A549 (cell line): Measurements from ENCODE around the gene RNASE7. TPM values are rescaled to one million over a fixed set of nuclear protein-coding genes. Genes with fewer than 3 reads are reported as not detected.

Source experiments
- ATAC-seq, 2 experiments: fragments of 200-7000 bp in 1 of 2; fragments of >200 bp in 1 of 2; cut with Nextera tagmentation in 1 of 2; cut with Tn5 transposase in 1 of 2; 3 replicates each; pipeline versions ENCODE4 v1.8.0 to v1.9.1; 2018 to 2020; ENCODE audit warnings: mild to moderate bottlenecking in 1 of 2, moderate library complexity in 1 of 2
- CTCF ChIA-PET: fragments of 300-600 bp; sonication (Branson Sonifier 250); formaldehyde crosslinking; extraction: SDS; loops from one replicate; lab custom pipeline; 2021; ENCODE audit warnings: antibody characterized with exemption, inconsistent platforms; lab: Yijun Ruan, JAX
- POLR2A ChIA-PET: fragments of 350-600 bp; formaldehyde crosslinking; extraction: SDS; loops from one replicate; lab custom pipeline; 2021; ENCODE audit warnings: antibody characterized with exemption, inconsistent platforms; lab: Yijun Ruan, JAX
- DNase-seq, 2 experiments: peaks; one replicate each; pipeline versions ENCODE4 v3.0.0 to v3.0.0-alpha.2; 2011 to 2016; ENCODE audit warnings: low read depth in 1 of 2, low spot score in 1 of 2
- FAIRE-seq: peaks from 2 replicates; lab custom pipeline; 2011; peaks lifted over from hg19 to GRCh38; lab: Jason Lieb, UNC
- H3K27ac ChIP-seq, 2 experiments: fragments of >200 bp; sonication (Bioruptor Twin); formaldehyde crosslinking; 3 replicates each; pipeline ENCODE4 v1.5.1; 2016 to 2017
- H3K4me1 ChIP-seq: fragments of >200 bp; sonication (Bioruptor Twin); formaldehyde crosslinking; 3 replicates; pipeline ENCODE4 v1.6.1; 2016
- H3K4me2 ChIP-seq: fragments of >200 bp; sonication (Bioruptor Twin); formaldehyde crosslinking; 3 replicates; pipeline ENCODE4 v1.6.1; 2016
- H3K4me3 ChIP-seq: fragments of >200 bp; sonication (Bioruptor Twin); formaldehyde crosslinking; 3 replicates; pipeline ENCODE4 v1.5.1; 2016
- H3K9me3 ChIP-seq: fragments of >200 bp; sonication (Bioruptor Twin); formaldehyde crosslinking; 3 replicates; pipeline ENCODE4 v1.6.1; 2016
- BCL3 ChIP-seq: fragments of >200 bp; sonication (Bioruptor Twin); formaldehyde crosslinking; IDR thresholded peaks from 3 replicates; pipeline ENCODE4 v1.6.1; 2016
- BHLHE40 ChIP-seq: IDR thresholded peaks from 2 replicates; pipeline ENCODE4 v1.6.1; 2012; ENCODE audit warnings: low read depth, low read length, inconsistent platforms
- CEBPB ChIP-seq, 2 experiments: fragments of >200 bp in 1 of 2; sonication (Bioruptor Twin) in 1 of 2; formaldehyde crosslinking in 1 of 2; IDR thresholded peaks; 2 replicates each; pipeline ENCODE4 v1.6.1; 2012 to 2016
- CHD2 ChIP-seq: fragments of 150-350 bp; IDR thresholded peaks from 2 replicates; pipeline ENCODE4 v1.6.1; 2014; ENCODE audit warnings: low read length; ENCODE audit not compliant: partially characterized antibody
- EP300 ChIP-seq, 2 experiments: fragments of >200 bp; sonication (Bioruptor Twin); formaldehyde crosslinking; IDR thresholded peaks; 2 replicates in 1 of 2; 3 replicates in 1 of 2; pipeline ENCODE4 v1.6.1; 2016 to 2017
- ESRRA ChIP-seq: fragments of 150-350 bp; IDR thresholded peaks from 2 replicates; pipeline ENCODE4 v1.6.1; 2014; ENCODE audit warnings: mild to moderate bottlenecking, low read length, borderline replicate concordance
- HDAC2 ChIP-seq: fragments of 200-600 bp; sonication (generic); IDR thresholded peaks from 2 replicates; pipeline ENCODE4 v1.6.1; 2016
- HES2 ChIP-seq: fragments of >200 bp; sonication (Bioruptor Twin); formaldehyde crosslinking; IDR thresholded peaks from 2 replicates; pipeline ENCODE4 v1.6.1; 2016
- HEYL ChIP-seq: fragments of 250-450 bp; sonication (Bioruptor Pico); IDR thresholded peaks from 2 replicates; pipeline ENCODE4 v1.8.0; 2021; ENCODE audit warnings: mild to moderate bottlenecking, moderate library complexity
- HMGXB4 ChIP-seq: fragments of 250-450 bp; sonication (Bioruptor Pico); IDR thresholded peaks from 2 replicates; pipeline ENCODE4 v1.5.0; 2021; ENCODE audit warnings: mild to moderate bottlenecking, moderate library complexity, borderline replicate concordance
- HOXB13 ChIP-seq: fragments of 250-450 bp; sonication (Bioruptor Pico); IDR thresholded peaks from 2 replicates; pipeline ENCODE4 v1.5.0; 2020; ENCODE audit warnings: low read depth, mild to moderate bottlenecking, moderate library complexity
- JUN ChIP-seq, 2 experiments: fragments of >200 bp; sonication (Bioruptor Twin); formaldehyde crosslinking; IDR thresholded peaks; 2 replicates in 1 of 2; 3 replicates in 1 of 2; pipeline ENCODE4 v1.6.1; 2016 to 2017
- MAFK ChIP-seq: fragments of 450-650 bp; IDR thresholded peaks from 2 replicates; pipeline ENCODE4 v1.6.1; 2014; ENCODE audit not compliant: partially characterized antibody
- MAX ChIP-seq: IDR thresholded peaks from 2 replicates; pipeline ENCODE4 v1.6.1; 2012
- MYC ChIP-seq: IDR thresholded peaks from 2 replicates; pipeline ENCODE4 v1.6.1; 2012; ENCODE audit warnings: mild to moderate bottlenecking, inconsistent platforms, low read length, improper control_type of control experiment, borderline replicate concordance
- NFE2L2 ChIP-seq: fragments of 150-350 bp; conservative IDR thresholded peaks from 2 replicates; pipeline ENCODE4 v1.6.1; 2014; ENCODE audit warnings: low read length
- NPAS2 ChIP-seq: fragments of 250-450 bp; sonication (Bioruptor Pico); IDR thresholded peaks from 2 replicates; pipeline ENCODE4 v1.8.0; 2022; ENCODE audit warnings: mild to moderate bottlenecking, moderate library complexity, borderline replicate concordance
- PBX3 ChIP-seq: IDR thresholded peaks from 2 replicates; pipeline ENCODE4 v1.6.1; 2012
- POLR2AphosphoS2 ChIP-seq: conservative IDR thresholded peaks from 2 replicates; pipeline ENCODE4 v1.6.1; 2012; ENCODE audit warnings: low read length, improper control_type of control experiment, inconsistent platforms
- RARB ChIP-seq: fragments of 250-450 bp; sonication (Bioruptor Pico); IDR thresholded peaks from 2 replicates; pipeline ENCODE4 v1.8.0; 2021; ENCODE audit warnings: mild to moderate bottlenecking, moderate library complexity
- RNF2 ChIP-seq: fragments of 200-600 bp; sonication (generic); IDR thresholded peaks from 2 replicates; pipeline ENCODE4 v1.6.1; 2016; ENCODE audit warnings: low read depth, mild to moderate bottlenecking, antibody characterized with exemption, moderate library complexity, borderline replicate concordance
- SMC3 ChIP-seq: fragments of >200 bp; sonication (Bioruptor Twin); formaldehyde crosslinking; IDR thresholded peaks from 3 replicates; pipeline ENCODE4 v1.6.1; 2018; ENCODE audit warnings: inconsistent platforms
- TFCP2L1 ChIP-seq: fragments of 250-450 bp; sonication (Bioruptor Pico); IDR thresholded peaks from 2 replicates; pipeline ENCODE4 v1.5.0; 2021; ENCODE audit warnings: mild to moderate bottlenecking
- TP53 ChIP-seq: fragments of 250-450 bp; sonication (Bioruptor Pico); IDR thresholded peaks from 2 replicates; pipeline ENCODE4 v1.5.0; 2021; ENCODE audit warnings: mild to moderate bottlenecking, moderate library complexity
- USF2 ChIP-seq: fragments of 450-650 bp; IDR thresholded peaks from 2 replicates; pipeline ENCODE4 v1.6.1; 2014; ENCODE audit warnings: antibody characterized with exemption
- ZC3H11A ChIP-seq: fragments of 450-650 bp; IDR thresholded peaks from 2 replicates; pipeline ENCODE4 v1.6.1; 2014; ENCODE audit warnings: antibody characterized with exemption, mild to moderate bottlenecking
- WGBS: methylation state at CpG from one replicate; pipeline ENCODE4 v1.1.6; 2017; ENCODE audit errors: missing lambda C conversion rate; 5-methylcytosine and 5-hydroxymethylcytosine counted together
- polyA plus RNA-seq, 4 experiments: library from polyadenylated mRNA; depleted of rRNA in 3 of 4; stranded (reverse); fragments of >200 nt; fragmentation: RNase III in 1 of 4; extraction: RNeasy Plus Mini Kit Qiagen cat#74134 plus additional on column Dnase treatment in 1 of 4; gene quantifications; 2 replicates in 3 of 4; 3 replicates in 1 of 4; pipeline ENCODE4 v1.2.3, GENCODE V29; 2011 to 2017

Gene RNASE7
- polyA plus RNA-seq, 2 of the 4 experiments (the other 2 are of a cell fraction): not detected

- POLR2A ChIA-PET: no interaction called here
- H3K27ac ChIP-seq: no peak overlapping the region
- 0 out of 3 replicates have a peak, but pooled peaks cover 3% of the 10 kb centered on the region for H3K4me1 ChIP-seq
- H3K9me3 ChIP-seq: no peaks in the 10 kb centered on the region
- no peak for DNase-seq
- TF ChIP-seq CEBPB (IDR thresholded peaks at IDR 0.05) (no peak), MAX (no peak), RARB (CRISPR knock-in tag) (no peak), BHLHE40 (no peak), SMC3 (no peak), USF2 (no peak), HES2 (no peak), JUN (IDR thresholded peaks at IDR 0.05) (no peak), ESRRA (no peak), HEYL (CRISPR knock-in tag) (no peak), PBX3 (no peak), BCL3 (no peak), TP53 (no peak)
- TF ChIP-seq, all 56 proteins: peak for 0
- no peak for ATAC-seq
- 59% methylated on average over 12 of the region's 12 CpGs for WGBS
- Histone ChIP-seq H3K4me2 (no peak overlapping the region), H3K4me3 (no peak overlapping the region)
- FAIRE-seq: no peak
- CTCF ChIA-PET: interaction anchor here (0.7 to 12.5 kb wide), 5 partner anchors 9 to 332 kb away, joined by 3 to 210 read pairs (median 10); no protein-coding TSS in a partner anchor
These were observed 11.6 kb upstream of the RNASE7 start for GRCh38 chr14:21030531-21030930.

- no peak for TF ChIP-seq ZC3H11A
- TF ChIP-seq EP300 (IDR thresholded peaks at IDR 0.05): no peak
- TF ChIP-seq JUN (IDR thresholded peaks at IDR 0.05): no peak
- no peak for TF ChIP-seq HOXB13 (CRISPR knock-in tag)
- TF ChIP-seq NPAS2 (CRISPR knock-in tag): no peak
- TF ChIP-seq NFE2L2: no peak
- TF ChIP-seq RNF2: no peak
- no peak for TF ChIP-seq CEBPB (IDR thresholded peaks at IDR 0.05)
- TF ChIP-seq MAFK: no peak
- TF ChIP-seq POLR2AphosphoS2: no peak
- no peak for TF ChIP-seq TP53
- TF ChIP-seq HDAC2: no peak
- no peak for TF ChIP-seq MYC
- no peak for TF ChIP-seq CHD2
- TF ChIP-seq HMGXB4 (CRISPR knock-in tag): no peak
- TF ChIP-seq TFCP2L1 (CRISPR knock-in tag): no peak
- no peak for TF ChIP-seq USF2
- no peak for TF ChIP-seq BCL3
- no peak for TF ChIP-seq SMC3
- Histone ChIP-seq H3K9me3 (no peaks in the 10 kb centered on the region), H3K4me1 (no peaks in the 10 kb centered on the region), H3K27ac (no peak overlapping the region), H3K4me2 (no peak overlapping the region), H3K4me3 (no peak overlapping the region)
- no peak for FAIRE-seq
- no peak for ATAC-seq
- ChIA-PET CTCF (interaction anchor here (0.6 to 12.5 kb wide), 8 partner anchors 7 to 574 kb away, joined by 3 to 210 read pairs (median 8); no protein-coding TSS in a partner anchor), POLR2A (no interaction called here)
- WGBS: 39% methylated on average over 5 of the region's 5 CpGs
- DNase-seq: no peak
These were observed 9.6 kb upstream of the RNASE7 start for GRCh38 chr14:21032326-21033132.
